ELF-1 (cell line): ENCODE data around the gene CUL9.

Source experiments
- DNase-seq: peaks from one replicate; pipeline ENCODE4 v3.0.0-alpha.2; 2016; ENCODE audit warnings: low read depth, low spot score

The CUL9 gene

DNA sequence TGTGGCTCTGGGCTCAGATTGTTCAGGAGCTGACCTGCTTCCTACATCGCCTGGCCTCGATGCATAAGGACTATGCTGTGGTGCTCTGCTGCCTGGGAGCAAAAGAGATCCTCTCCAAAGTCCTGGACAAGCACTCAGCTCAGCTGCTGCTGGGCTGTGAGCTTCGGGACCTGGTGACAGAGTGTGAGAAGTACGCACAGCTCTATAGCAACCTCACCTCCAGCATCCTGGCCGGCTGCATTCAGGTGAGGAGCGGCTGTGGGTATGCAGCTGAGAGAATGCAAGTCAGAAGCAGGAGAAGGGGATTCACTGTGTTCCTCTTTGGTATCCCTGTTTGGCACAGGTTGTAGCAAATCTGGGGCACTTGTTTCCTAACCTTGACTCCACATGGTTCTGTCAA, 17.9 kb downstream of the CUL9 start:
- DNase-seq: no peak

DNA sequence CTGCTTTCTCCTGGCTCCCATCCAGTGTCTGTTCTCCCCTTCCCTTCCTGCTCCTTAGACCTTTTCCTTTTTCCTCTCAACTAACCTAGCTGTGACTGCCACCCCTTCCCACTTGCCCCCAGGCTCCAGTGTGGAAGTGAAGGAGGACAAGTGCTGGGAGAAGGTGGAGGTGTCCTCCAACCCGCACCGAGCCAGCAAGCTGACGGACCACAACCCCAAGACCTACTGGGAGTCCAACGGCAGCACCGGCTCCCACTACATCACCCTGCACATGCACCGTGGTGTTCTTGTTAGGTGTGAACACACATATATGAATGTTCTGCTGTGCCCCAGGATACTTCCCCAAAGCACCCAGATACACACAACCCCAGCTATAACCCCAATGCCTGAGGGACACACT, 18.5 kb downstream of the CUL9 start:
- DNase-seq: no peak

DNA sequence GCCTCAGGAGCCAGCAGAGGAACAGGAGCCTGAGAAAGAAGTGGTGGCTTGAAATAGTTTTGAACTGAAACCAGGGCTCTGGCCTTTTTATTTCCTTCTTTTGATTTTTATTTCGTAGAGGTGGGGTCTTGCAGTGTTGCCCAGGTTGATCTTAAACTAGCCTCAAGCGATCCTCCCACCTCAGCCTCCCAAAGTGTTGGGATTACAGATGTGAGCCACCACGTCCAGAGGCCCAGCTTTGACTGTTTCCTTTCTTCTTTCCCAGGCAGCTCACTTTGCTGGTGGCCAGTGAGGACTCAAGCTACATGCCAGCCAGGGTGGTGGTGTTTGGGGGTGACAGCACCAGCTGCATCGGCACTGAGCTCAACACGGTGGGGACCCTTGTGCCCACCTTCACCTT, 20.5 kb downstream of the CUL9 start:
- no peak for DNase-seq

DNA sequence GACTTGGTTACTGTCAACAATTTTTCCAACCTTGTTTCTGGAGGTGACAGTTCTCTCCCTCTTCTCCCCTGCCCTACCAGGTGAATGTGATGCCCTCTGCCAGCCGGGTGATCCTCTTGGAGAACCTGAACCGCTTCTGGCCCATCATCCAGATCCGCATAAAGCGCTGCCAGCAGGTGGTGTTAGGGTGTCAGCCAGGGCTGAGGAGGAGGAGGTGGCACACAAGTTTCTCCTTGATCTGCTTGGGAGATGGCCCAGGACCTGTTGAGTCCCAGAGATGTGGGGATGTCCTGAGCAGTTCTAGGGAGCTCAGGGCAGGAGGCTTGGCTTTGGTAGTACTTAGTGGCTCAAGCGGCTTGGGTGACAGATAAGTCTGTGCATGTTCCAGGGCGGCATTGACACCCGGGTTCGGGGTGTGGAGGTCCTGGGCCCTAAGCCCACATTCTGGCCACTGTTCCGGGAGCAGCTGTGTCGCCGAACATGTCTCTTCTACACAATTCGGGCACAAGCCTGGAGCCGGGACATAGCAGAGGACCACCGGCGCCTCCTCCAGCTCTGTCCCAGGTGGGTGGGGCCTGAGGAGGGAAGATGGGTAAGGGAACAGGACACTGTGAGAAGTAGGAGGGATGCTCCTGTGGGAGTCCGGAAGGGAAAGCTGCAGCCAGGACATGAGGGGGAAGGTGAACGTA, 21.2 kb downstream of the CUL9 start:
- DNase-seq: no peak

DNA sequence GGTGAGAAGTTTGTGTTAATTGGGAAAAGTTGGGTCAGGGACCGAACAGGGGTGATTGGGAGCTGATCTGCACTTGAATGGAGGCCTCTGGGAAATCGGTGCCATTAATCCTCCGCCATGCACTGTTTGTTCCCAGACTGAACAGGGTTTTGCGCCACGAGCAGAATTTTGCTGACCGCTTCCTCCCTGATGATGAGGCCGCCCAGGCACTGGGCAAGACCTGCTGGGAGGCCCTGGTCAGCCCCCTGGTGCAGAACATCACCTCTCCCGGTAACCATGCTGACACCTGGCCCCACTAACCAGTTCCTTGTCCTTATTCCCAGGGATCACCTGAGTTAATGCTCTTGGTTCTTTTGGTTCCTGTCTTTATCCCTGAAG, 21.7 kb downstream of the CUL9 start:
- DNase-seq: no peak

DNA sequence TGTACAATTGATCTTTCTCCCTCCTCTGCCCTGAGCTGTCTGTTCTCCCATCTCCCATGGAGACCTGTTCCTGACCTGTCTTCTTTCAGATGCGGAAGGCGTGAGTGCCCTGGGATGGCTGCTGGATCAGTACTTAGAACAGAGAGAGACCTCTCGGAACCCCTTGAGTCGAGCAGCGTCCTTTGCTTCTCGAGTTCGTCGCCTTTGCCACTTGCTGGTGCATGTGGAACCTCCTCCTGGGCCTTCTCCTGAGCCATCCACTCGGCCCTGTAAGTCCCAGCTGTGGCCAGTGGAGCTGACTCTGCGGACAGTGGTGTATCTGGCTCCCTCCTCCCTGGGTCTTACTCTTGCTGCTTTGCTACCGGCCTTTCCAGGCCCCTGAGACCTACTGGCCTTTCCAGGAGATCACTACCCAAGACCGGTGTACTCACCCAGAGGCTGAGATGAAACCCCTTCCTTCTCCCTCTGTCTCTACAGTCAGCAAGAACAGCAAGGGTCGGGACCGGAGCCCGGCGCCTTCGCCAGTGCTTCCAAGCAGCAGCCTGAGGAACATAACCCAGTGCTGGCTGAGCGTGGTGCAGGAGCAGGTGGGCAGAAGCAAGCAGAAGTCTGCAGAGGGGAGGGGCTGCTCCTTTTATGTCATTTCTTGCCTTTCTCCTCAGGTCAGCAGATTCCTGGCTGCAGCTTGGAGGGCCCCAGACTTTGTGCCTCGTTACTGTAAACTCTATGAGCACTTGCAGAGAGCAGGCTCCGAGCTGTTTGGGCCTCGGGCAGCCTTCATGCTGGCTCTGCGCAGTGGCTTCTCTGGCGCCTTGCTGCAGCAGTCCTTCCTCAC, 22.5 kb downstream of the CUL9 start:
- peak; percentile 47 for DNase-seq

DNA sequence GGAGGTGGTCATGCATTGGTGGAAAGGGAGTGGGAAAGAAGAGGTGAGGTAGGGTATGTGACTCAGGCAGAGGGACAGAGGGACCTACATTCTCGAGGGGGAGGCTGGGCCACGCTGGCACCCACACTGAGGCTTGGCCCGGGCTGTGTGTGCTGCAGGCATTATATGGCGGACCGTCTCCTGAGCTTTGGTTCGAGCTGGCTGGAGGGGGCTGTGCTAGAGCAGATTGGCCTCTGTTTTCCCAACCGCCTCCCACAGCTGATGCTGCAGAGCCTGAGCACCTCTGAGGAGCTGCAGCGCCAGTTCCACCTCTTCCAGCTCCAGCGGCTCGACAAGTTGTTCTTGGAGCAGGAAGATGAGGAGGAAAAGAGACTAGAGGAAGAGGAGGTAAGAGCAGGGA, 23.9 kb downstream of the CUL9 start:
- no peak for DNase-seq

DNA sequence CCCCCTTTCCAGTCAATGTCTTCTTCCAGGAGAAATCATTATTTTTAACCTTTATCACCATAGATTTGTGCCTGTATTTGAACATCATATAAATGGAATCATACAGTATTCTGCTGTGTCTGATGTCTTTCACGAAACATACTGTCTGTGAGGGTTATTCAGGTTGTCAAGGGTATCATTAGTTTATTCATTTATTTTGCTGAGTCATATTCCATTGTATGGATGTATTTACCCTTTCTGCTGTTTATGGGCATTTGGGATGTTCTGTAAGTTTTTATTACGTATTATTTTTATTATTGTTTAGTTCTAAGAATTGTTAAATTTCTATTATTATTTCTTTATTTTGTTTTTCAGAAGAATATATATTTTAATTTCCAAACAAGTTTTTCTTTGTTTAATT, 25.3 kb downstream of the CUL9 start:
- no peak for DNase-seq

DNA sequence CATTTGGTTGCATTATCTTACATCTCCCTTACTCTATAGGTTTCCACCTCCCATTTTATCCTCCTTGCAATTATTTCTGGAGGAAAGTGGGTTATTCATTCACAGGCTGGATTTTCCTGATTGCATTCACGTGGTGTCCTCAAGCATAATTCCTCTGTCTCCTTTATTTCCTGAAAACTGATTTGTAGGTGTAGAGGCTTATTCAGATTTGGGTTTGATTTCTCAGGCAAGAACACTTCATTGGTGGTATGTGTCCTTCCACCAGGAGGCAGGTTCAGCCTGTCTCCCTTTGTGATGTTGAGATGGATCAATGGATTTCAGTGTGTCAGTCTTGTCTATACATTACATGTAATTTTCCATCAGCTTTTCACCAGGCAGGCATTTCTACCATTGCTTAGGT, 30.0 kb downstream of the CUL9 start:
- DNase-seq: no peak

DNA sequence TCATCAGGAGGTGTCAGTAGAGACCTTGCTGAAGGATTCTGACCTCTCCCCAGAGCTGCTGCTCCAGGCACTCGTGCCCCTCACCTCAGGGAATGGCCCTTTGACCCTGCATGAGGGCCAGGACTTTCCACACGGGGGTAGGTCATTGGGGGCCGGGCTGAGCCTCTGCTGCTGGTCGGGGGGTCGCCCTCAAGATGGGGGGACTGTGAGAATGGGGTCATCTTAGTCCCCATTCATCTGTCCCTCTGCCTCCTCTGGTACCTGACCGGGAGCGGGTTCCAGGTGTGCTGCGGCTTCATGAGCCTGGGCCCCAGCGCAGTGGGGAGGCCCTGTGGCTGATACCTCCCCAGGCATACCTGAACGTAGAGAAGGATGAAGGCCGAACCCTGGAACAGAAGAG, 31.4 kb downstream of the CUL9 start:
- no peak for DNase-seq

DNA sequence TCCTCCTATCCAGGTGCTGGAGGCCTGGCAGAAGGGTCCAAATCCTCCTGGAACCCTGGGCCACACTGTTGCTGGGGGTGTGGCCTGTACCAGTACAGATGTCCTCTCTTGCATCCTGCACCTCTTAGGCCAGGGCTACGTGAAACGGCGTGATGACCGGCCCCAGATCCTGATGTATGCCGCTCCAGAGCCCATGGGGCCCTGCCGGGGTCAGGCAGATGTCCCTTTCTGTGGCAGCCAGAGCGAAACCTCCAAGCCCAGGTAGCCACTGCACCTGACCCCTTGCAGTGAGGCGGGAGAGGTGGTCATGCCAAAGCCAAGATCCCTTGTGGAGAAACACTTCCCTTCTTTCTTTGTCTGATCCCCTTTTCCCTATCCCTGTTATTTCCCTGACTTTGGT, 33.1 kb downstream of the CUL9 start:
- DNase-seq: no peak

DNA sequence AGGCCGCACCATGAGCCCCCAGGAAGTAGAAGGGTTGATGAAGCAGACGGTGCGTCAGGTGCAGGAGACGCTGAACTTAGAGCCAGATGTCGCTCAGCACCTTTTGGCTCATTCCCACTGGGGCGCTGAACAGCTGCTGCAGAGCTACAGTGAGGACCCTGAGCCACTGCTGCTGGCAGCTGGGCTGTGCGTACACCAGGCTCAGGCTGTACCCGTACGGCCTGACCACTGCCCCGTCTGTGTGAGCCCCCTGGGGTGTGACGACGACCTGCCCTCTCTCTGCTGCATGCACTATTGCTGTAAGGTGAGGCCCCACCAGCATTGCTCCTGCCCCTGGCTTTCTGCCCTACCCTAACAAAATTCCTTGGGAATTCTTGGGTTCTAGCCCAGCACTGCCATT, 34.2 kb downstream of the CUL9 start:
- no peak for DNase-seq

DNA sequence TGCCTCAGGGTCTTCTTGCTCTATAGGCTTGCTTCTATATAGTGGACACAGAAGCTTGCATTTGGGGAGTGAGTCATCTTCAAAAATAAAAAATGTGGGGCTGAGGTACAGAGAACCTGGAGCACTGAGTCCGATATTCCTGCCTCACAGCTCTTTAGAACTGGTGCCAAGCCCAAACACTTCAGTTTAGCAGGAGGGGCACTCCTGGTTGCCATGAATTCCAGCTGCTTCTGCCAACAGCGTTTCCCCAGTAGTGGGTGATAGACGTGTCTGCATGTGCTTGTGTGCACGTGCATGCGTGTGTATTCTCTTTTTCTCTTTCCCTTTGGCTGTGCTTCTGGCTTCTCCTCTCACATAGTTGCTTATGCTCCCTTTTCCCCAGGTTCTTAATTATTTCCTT, 35.4 kb downstream of the CUL9 start:
- DNase-seq: no peak

DNA sequence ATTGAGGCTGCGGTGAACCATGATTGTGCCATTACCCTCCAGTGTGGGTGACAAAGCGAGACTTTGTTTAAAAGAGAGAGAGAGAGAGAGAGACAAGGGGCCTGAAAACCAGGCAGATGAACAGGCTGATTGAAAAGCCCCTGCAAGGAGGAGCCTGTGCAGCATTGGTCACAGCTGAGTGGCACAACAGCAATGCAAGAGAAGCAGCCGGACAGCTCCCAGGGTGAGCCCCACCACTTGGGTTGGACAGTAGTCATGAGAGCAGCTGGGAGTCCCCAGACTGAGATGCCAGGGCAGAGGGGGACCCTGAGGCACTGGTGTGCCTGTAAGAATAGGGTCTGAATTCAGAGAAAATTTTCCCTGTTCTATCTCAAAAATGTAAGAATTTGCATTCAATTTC, 37.1 kb downstream of the CUL9 start:
- no peak for DNase-seq

DNA sequence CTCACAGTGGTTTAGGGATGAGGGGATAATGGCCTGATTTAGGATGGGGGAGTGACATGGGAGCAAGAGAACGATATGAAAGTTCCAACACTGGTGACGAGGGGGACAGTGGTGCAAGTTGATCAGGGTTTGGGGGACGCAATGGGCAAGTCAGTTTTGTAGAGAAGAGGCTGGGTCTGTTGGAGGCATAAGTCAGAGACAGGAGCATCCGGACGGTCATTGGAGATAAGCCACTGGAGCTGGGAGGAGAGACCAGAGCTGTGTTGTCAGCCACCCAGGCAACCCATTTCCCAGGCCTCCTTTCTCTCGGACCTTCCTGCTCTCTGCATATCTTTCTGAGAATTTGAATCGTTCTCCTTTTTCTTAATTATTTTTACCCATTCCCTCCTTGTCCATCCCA, 37.8 kb downstream of the CUL9 start:
- DNase-seq: no peak

DNA sequence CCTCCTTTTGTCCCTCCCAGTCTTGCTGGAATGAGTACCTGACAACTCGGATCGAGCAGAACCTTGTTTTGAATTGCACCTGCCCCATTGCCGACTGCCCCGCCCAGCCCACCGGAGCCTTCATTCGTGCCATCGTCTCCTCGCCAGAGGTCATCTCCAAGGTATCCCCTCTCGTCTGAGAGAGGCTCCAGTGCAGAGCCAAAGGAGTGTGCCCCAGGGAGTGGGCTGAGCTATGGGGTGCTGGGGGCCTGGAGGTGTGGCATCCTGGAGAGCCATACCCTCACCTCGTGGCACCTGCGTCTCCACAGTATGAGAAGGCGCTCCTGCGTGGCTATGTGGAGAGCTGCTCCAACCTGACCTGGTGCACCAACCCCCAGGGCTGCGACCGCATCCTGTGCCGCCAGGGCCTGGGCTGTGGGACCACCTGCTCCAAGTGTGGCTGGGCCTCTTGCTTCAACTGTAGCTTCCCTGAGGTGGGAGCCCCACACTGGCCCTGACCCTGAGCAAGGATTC, 38.5 kb downstream of the CUL9 start:
- no peak for DNase-seq

DNA sequence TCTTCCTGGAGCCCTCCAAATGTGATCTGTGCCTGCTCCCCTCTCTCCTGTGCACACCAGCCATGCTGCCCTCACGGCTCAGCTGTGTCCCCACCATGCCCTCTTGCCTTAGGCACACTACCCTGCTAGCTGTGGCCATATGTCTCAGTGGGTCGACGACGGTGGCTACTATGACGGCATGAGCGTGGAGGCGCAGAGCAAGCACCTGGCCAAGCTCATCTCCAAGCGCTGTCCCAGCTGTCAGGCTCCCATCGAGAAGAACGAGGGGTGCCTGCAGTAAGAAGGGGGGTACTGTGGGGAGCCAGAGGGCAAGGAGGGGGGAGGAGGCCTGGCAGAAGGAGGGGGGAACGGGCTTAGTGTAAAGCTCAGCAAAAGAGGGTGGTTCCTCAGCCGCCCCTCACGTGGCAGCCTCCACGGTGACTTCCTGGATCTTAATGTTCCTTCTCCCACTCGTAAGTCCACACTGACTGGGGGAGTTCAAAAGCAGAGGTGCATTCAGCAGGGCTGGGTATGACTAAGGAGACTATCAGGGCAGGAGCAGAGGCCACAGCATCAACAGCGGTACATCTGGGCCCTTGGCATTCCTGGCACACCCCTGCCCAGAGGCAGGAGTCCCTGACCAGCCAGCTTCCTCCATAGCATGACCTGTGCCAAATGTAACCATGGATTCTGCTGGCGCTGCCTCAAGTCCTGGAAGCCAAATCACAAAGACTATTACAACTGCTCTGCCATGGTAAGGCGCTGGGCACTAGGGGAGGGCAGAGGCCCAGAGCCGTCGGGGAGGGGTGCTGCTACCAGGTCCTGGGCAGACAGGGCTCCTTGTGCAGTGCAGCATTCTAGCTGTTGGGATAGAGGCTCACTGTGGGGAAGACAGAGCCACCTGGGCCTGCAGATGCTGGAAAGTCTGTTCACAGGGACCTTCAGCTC, 39.3 kb downstream of the CUL9 start:
- no peak for DNase-seq

DNA sequence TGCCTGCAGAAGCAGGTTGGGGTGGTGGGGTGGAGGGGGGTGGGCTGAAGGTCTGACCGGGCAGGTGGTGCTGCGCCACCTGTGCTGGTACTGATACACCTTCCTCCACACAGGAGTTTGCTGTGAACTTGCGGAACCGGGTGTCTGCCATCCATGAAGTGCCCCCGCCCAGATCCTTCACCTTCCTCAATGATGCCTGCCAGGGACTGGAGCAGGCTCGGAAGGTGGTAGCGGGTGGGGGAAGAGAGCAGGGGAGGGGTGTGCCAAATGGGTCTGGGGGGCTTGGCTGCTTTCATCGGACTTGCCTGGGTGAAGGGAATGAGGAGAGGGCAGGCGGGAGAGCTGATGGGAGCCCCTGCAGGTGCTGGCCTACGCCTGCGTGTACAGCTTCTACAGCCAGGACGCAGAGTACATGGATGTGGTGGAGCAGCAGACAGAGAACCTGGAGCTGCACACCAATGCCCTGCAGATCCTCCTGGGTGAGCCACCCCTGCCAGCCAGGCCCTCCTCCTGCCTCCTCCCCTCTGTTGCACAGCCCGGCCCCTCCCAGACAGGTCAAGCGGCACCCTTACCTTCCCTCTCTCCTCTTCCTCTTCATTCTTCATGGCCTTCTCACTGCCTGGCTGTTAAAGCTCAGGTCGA, 40.5 kb downstream of the CUL9 start:
- no peak for DNase-seq

DNA sequence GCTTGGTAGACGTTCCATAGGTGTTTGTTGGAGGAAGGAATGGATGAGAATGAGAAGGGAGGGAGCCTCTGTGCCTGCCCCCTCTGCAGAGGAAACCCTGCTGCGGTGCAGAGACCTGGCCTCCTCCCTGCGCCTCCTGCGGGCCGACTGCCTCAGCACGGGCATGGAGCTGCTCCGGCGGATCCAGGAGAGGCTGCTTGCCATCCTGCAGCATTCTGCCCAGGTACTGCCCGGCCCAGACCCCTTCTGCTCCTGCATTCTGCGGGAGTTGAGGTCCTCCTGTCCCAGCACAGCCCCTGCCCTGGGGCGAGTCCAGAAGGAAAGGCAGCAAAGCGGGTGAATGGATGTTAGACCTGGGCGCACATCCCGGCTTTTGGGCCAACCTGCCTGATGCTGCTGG, 41.2 kb downstream of the CUL9 start:
- DNase-seq: no peak

DNA sequence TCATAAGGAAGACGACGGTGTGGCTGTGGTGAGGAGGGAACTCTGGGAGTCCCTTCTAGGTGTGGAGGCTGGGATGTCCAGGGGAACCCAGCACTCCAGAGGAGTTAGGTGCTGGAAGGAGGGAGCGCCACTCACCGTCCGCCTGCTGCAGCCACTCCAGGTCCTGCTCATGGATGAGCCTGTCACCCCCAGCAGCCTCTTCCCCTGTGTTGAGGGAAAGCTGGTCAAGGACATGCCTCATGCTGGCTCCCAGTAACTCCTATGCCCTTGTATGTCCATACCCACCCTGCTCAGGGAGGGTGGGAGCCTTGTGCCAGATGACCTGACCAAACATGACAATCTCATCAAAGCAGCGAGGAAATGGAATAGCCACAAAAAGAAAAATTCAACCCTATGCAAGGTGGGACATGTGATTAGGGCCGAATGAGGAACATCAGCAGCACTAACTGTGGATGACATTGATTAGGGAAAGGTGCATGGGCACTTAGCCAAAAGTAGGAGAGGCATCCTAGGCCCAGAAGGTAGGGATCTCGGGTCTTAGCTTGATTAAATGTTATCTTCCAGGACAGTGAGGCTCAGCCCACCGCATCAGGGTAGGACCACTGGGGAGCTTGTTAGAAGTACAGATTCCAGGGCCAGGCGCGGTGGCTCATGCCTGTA, 44.3 kb downstream of the CUL9 start:
- DNase-seq: no peak
